DND-41 (cell line): ENCODE results near the gene HDAC4.
A peak's percentile ranks its signal among the peaks of the same experiment; 100 is the strongest.

Source experiments
- ATAC-seq: fragments of 200-7000 bp; cut with Tn5 transposase; 3 replicates; pipeline ENCODE4 v1.9.1; 2021; ENCODE audit warnings: low read depth; ENCODE audit not compliant: insufficient read depth
- DNase-seq: peaks from one replicate; pipeline ENCODE4 v3.0.0-alpha.2; 2020
- H2AFZ ChIP-seq: 2 replicates; pipeline ENCODE4 v1.6.0; 2012; ENCODE audit warnings: low read depth, low read length
- H3K27ac ChIP-seq: 2 replicates; pipeline ENCODE4 v1.5.1; 2012; ENCODE audit warnings: low read length, inconsistent platforms
- H3K27me3 ChIP-seq: fragments of 200-600 bp; sonication (generic); 2 replicates; pipeline ENCODE4 v1.6.0; 2012; ENCODE audit warnings: low read length, mild to moderate bottlenecking, inconsistent platforms; ENCODE audit not compliant: insufficient read depth, poor library complexity
- H3K36me3 ChIP-seq: 2 replicates; pipeline ENCODE4 v1.5.1; 2012; ENCODE audit warnings: low read length, inconsistent platforms; ENCODE audit not compliant: insufficient read depth
- H3K4me1 ChIP-seq: 2 replicates; pipeline ENCODE4 v1.5.1; 2012; ENCODE audit warnings: mild to moderate bottlenecking, low read length; ENCODE audit not compliant: insufficient read depth
- H3K4me2 ChIP-seq: 2 replicates; pipeline ENCODE4 v1.6.0; 2012; ENCODE audit warnings: mild to moderate bottlenecking, moderate library complexity, low read length, inconsistent platforms; ENCODE audit not compliant: insufficient read depth
- H3K4me3 ChIP-seq, 2 experiments: fragments of 200-600 bp in 1 of 2; shearing (Covaris generic) in 1 of 2; 2 replicates each; pipeline ENCODE4 v1.5.1; 2012 to 2016; ENCODE audit warnings: inconsistent platforms in 2 of 2, low read length in 2 of 2, mild to moderate bottlenecking in 2 of 2, low read depth in 1 of 2, moderate library complexity in 1 of 2
- H3K79me2 ChIP-seq: 2 replicates; pipeline ENCODE4 v1.6.0; 2012; ENCODE audit warnings: low read length, inconsistent platforms; ENCODE audit not compliant: insufficient read depth
- H3K9ac ChIP-seq: 2 replicates; pipeline ENCODE4 v1.6.0; 2012; ENCODE audit warnings: low read depth, mild to moderate bottlenecking, inconsistent platforms, low read length, moderate library complexity
- H3K9me3 ChIP-seq: 2 replicates; pipeline ENCODE4 v1.5.1; 2012; ENCODE audit warnings: low read length, moderate library complexity, mild to moderate bottlenecking, inconsistent platforms; ENCODE audit not compliant: insufficient read depth, severe bottlenecking
- H4K20me1 ChIP-seq: 2 replicates; pipeline ENCODE4 v1.6.0; 2012; ENCODE audit warnings: low read length; ENCODE audit not compliant: insufficient read depth
- EZH2 ChIP-seq: IDR thresholded peaks from 3 replicates; pipeline ENCODE4 v1.6.1; 2012; ENCODE audit warnings: borderline replicate concordance, low read depth, mild to moderate bottlenecking, moderate library complexity, low read length, inconsistent platforms; ENCODE audit not compliant: severe bottlenecking
- TF ChIP-seq, protein P1 (sequence below): IDR thresholded peaks from 2 replicates; pipeline ENCODE4 v1.5.1; 2012; ENCODE audit warnings: borderline replicate concordance, low read length, moderate library complexity, mild to moderate bottlenecking; ENCODE audit not compliant: poor library complexity, severe bottlenecking; ENCODE audit errors: extremely low read depth

The HDAC4 gene

DNA sequence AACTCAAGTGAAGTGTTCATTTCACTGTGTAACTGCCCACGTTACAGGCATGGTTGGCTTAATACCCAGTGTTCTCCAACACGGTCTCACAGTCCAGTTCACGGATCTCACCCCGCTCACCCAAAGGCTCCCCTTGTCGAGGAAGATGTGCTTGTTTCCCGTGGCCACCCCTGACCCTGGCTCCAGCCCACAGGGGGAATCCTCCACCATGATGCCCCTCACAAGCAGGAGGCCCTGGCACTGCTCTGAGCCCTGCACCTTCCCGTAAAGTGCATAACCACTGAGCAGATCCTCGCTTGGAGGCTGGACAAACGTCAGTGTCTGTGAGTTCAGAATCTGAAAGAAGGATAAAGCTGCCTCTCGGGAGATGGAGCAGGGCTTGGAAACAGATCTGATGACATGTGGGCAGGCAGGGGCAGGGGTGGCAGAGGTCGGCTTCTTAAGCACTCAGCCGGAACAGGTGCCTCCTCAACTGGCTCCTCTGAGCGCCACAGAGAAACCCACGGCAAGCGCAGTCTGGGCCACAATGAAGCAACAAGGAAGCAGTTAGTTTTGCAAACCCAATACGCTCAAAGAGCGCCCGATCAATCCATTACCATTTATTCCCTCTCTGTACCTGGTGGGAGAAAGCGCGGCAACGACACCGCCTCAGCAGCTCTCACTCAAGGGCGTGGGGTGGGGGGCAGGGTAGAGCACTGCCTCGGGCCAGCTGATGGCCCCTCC, 17.6 kb downstream of the HDAC4 start:
- TF ChIP-seq, protein P1, sequence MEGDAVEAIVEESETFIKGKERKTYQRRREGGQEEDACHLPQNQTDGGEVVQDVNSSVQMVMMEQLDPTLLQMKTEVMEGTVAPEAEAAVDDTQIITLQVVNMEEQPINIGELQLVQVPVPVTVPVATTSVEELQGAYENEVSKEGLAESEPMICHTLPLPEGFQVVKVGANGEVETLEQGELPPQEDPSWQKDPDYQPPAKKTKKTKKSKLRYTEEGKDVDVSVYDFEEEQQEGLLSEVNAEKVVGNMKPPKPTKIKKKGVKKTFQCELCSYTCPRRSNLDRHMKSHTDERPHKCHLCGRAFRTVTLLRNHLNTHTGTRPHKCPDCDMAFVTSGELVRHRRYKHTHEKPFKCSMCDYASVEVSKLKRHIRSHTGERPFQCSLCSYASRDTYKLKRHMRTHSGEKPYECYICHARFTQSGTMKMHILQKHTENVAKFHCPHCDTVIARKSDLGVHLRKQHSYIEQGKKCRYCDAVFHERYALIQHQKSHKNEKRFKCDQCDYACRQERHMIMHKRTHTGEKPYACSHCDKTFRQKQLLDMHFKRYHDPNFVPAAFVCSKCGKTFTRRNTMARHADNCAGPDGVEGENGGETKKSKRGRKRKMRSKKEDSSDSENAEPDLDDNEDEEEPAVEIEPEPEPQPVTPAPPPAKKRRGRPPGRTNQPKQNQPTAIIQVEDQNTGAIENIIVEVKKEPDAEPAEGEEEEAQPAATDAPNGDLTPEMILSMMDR, result no peak
- TF ChIP-seq EZH2, result no peak
- ATAC-seq (peak; percentile 37; the same call in 2 of the 3 replicates), DNase-seq (peak; percentile 37)
- Histone ChIP-seq H3K79me2 (peaks cover 100% of the 10 kb centered on the region), H4K20me1 (peaks cover 94% of the 10 kb centered on the region), H3K4me2 (no peak overlapping the region), H3K9me3 (no peaks in the 10 kb centered on the region), H3K4me1 (peaks cover 39% of the 10 kb centered on the region), H3K36me3 (peaks cover 96% of the 10 kb centered on the region), H3K9ac (no peak overlapping the region), H3K4me3 (no peak overlapping the region), H3K27ac (peak overlapping the region; percentile 58), H2AFZ (no peak overlapping the region), H3K27me3 (no peaks in the 10 kb centered on the region)

DNA sequence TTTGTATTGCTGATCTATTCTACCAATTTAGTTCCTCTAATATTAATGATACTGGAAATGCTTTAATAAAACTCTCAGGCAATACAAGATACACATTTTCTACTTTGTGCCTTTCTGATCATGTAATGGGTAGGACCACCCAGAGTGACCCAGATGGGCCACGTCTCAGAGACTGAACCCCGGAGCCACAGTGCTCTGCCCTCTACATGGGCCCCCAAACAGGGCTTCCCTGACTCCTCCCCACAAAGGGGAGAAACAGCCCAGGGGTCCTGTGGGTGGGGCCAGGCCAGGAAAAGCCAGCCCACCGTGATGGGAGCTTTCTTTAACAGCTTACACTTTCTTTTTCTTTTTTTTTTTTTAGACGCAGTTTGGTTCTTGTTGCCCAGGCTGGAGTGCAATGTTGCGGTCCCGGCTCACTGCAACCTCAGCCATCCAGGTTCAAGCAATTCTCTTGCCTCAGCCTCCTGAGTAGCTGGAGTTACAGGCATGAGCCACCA, 18.4 kb downstream of the HDAC4 start:
- Histone ChIP-seq H3K4me3 (no peak overlapping the region), H3K27me3 (no peaks in the 10 kb centered on the region), H3K9me3 (no peaks in the 10 kb centered on the region), H3K4me1 (peaks cover 46% of the 10 kb centered on the region), H3K79me2 (peaks cover 100% of the 10 kb centered on the region), H4K20me1 (peaks cover 94% of the 10 kb centered on the region), H3K9ac (no peak overlapping the region), H3K4me2 (no peak overlapping the region), H3K27ac (no peak overlapping the region; the same call in 1 of the 2 replicates), H3K36me3 (peaks cover 96% of the 10 kb centered on the region), H2AFZ (no peak overlapping the region)
- DNase-seq, result no peak
- TF ChIP-seq, protein P1, result no peak
- TF ChIP-seq EZH2, result no peak
- no peak for ATAC-seq

GRCh38 chr2:239381709-239382134, 19.1 kb downstream of the HDAC4 start:
- DNase-seq, result no peak
- H3K4me3 ChIP-seq, result no peak overlapping the region
- H3K27ac ChIP-seq, result peak overlapping the region; percentile 25; the same call in 1 of the 2 replicates
- H3K9ac ChIP-seq, result no peak overlapping the region
- H3K79me2 ChIP-seq, result peaks cover 100% of the 10 kb centered on the region
- no peaks in the 10 kb centered on the region for H3K9me3 ChIP-seq
- ATAC-seq, result no peak
- H3K4me2 ChIP-seq, result no peak overlapping the region
- peaks cover 94% of the 10 kb centered on the region for H4K20me1 ChIP-seq
- H3K36me3 ChIP-seq, result peaks cover 96% of the 10 kb centered on the region
- no peak overlapping the region for H2AFZ ChIP-seq
- TF ChIP-seq, protein P1, result no peak
- no peak for TF ChIP-seq EZH2
- peaks cover 53% of the 10 kb centered on the region for H3K4me1 ChIP-seq
- no peaks in the 10 kb centered on the region for H3K27me3 ChIP-seq
